AG10803 (cell line): ENCODE measurements around the gene METRNL.
"Not testable (repeated sequence)": the region's sequence is repeated elsewhere in the genome, so short reads cannot be mapped to it uniquely, and the experiment has no call there.

Experiments used
- DNase-seq: peaks from one replicate; pipeline ENCODE4 v3.0.0; 2010; ENCODE audit warnings: low read depth
- H3K4me3 ChIP-seq: 2 replicates; pipeline ENCODE4 v1.5.1; 2011; ENCODE audit warnings: mild to moderate bottlenecking, low read length, control low read depth
- TF ChIP-seq, protein P1 (sequence below): conservative IDR thresholded peaks from 2 replicates; pipeline ENCODE4 v1.5.1; 2011; ENCODE audit warnings: mild to moderate bottlenecking, low read length, control low read depth, inconsistent platforms

METRNL gene

DNA sequence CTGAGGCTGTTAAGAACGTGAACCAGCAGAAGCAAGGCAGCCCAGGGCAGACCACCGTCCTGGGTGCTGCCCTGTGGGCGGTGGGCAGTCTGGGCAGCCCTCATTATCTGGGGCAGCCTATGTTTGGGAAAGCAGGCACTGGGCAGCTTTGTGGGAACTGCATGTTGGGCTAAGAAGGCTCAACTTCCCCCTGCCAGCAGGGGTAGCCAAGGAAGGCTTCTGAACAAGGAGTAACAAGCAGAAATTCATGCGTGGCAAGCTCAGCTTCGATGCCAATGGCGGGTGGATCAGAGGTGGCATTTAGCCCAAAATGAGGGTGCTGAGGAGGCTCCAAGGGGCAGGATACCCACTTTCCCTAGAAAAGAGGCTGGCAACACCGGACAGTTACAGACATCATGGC lies 42.7 kb upstream of the METRNL start:
- TF ChIP-seq, protein P1, sequence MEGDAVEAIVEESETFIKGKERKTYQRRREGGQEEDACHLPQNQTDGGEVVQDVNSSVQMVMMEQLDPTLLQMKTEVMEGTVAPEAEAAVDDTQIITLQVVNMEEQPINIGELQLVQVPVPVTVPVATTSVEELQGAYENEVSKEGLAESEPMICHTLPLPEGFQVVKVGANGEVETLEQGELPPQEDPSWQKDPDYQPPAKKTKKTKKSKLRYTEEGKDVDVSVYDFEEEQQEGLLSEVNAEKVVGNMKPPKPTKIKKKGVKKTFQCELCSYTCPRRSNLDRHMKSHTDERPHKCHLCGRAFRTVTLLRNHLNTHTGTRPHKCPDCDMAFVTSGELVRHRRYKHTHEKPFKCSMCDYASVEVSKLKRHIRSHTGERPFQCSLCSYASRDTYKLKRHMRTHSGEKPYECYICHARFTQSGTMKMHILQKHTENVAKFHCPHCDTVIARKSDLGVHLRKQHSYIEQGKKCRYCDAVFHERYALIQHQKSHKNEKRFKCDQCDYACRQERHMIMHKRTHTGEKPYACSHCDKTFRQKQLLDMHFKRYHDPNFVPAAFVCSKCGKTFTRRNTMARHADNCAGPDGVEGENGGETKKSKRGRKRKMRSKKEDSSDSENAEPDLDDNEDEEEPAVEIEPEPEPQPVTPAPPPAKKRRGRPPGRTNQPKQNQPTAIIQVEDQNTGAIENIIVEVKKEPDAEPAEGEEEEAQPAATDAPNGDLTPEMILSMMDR: no peak
- DNase-seq: no peak
- no peak overlapping the region for H3K4me3 ChIP-seq

DNA sequence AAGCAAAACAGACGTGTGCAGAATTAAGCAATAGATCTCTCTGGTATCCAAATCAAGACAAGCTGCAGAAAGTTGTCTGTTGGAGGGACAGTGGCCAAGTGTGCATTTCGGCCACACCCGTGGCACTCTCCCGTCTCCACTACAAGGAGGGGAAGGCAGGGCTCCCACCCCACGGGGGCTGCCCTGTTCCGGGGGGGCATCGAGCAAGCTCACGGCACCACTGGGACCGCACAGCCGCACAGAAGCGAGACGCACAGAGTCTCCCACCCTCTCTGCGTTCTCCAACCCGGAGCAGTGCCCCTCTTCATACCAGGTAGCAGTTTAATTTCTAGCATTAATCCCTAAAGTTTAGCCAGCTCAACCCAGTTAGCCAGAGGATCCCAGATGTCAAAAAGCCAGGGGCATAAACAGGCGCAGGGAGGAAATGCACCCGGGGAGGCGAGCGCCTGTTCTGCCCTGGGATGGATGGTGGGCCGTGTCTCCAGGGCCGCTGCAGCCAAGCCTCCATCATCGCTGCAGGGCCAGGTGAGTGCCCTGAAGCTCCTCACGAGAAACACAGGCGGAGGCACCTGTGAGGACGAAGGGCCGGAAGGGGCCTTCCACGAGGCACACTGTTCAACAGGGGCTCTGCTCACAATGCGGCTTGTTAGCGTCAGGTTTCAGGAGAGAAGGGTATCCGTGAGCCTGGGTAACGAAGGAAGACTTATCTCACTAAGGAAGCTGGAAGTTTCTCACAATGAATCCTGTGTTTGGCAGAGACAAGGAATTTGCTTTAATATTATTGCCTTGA lies 42.1 kb upstream of the METRNL start:
- DNase-seq: no peak
- no peak overlapping the region for H3K4me3 ChIP-seq
- TF ChIP-seq, protein P1: no peak

DNA sequence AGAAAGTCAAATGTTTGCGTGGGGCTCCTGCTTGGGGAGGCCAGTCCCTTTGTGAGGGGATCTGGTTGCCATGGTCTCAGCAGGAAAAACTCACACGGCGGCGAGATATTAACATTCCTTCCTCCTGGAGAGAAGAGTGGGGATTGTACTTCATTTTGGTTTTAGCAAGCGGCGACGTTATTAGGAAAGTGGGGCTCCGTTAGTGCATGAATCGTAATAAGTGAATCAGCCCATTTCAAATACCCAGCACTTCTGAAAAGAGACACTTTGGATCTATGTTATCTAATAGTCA lies 41.6 kb upstream of the METRNL start:
- DNase-seq: no peak
- H3K4me3 ChIP-seq: no peak overlapping the region
- TF ChIP-seq, protein P1: no peak

DNA sequence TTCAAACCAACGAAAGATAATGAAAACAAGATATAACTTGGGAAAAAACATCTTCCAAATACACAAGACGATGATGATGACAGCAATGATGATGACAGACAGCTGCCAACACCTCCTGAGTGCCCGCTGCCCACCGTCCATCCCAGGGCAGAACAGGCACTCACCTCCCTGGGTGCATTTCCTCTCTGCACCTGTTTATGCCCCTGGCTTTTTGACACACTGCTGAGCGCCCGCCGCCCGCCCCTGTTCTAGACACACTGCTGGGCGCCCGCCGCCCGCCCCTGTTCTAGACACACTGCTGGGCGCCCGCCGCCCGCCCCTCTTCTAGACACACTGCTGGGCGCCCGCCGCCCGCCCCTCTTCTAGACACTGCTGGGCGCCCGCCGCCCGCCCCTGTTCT lies 40.4 kb upstream of the METRNL start:
- not testable (repeated sequence) for H3K4me3 ChIP-seq, DNase-seq

DNA sequence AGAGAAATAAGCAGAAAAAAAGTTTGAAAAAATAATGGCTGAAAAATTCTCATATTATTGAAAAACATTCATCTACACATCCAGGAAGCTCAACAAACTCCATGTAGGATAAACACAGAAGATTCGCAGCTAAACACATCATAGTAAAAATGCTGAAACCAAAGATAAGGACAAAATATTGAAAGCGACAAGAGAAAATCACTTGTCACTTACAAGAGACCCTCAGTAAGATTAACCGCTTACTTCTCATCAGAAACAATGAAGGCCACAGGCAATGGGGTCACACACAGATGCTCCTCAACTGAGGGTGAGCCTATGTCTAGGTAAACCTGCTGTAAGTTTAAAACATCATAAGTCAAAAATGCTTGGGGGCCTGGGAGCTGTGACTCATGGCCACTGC lies 38.1 kb upstream of the METRNL start:
- no peak overlapping the region for H3K4me3 ChIP-seq
- TF ChIP-seq, protein P1: no peak
- no peak for DNase-seq

DNA sequence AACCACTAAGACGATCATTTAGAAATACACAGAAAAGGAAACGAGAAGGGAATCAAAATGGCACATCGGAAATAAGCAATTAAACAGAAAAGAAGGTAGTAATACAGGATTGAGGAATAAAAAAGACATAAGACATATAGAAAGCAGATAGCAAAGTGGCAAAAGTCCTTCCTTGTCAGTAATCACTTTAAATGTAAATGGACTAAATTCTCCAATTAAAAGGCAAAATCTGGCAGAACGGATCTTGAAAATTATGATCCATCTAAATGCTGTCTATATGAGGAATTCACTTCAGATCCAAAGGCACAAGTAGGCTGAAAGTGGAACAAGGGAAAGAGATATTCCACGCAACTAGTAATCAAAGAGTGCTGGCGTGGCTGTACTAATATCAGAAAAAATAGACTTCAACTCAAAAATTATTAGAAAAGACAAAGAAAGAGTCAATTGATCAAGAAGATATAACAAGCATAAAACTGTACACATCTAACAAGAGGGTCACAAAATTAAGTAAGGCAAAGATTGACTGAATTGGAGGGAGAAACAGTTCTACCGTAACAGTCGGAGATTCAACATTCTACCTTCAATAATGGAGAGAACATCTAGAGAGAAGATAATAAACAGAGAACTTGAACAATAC lies 36.8 kb upstream of the METRNL start:
- TF ChIP-seq, protein P1: no peak
- no peak overlapping the region for H3K4me3 ChIP-seq
- no peak for DNase-seq

DNA sequence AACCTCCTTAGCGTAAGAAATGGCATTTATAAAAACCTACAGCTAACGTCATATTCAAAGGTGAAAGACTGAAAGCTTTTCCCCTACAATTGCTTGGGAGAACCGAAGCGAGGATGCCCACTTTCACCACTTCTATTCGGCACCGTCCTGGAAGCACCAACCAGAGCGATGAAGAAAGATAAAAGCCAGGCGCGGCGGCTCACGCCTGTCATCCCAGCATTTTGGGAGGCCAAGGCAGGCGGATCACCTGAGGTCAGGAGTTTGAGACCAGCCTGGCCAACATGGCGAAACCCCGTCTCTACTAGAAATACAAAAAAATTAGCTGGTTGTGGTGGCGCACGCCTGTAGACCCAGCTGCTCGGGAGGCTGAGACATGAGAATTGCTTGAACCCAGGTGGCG lies 34.9 kb upstream of the METRNL start:
- H3K4me3 ChIP-seq, DNase-seq: not testable (repeated sequence)

DNA sequence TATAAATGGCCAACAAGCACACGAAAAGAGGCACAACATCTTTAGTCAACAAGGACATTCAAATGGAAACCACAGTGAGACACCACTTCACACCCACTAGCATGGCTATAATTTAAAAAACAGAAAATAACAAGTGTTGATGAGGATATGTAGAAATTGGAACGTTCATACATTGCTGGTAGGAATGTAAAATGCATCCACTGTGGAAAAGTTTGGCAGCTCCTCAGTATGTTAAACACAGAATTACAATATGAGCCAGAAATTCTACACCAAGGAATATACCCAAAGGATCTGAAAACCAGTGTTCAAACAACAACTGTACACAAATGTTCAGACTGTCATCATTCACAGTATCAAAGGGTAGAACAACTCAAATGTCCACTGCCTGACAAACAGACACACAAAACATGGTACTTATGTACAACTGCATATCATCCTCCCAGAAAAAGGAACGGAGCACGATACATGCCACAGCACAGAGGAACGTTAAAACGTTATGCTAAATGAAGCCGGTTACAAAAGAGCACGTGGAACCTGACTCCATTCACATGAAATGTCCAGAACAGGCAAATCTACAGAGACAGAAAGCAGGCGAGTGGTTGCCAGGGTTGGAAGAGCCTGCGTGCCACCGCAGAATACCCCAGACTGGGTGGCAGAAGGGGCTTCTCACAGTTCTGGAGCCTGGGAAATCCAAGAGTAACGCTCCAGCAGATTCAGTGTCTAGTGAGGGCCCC lies 32.8 kb upstream of the METRNL start:
- H3K4me3 ChIP-seq: no peak overlapping the region
- DNase-seq: no peak
- TF ChIP-seq, protein P1: no peak
